ENCODE data around the gene RANBP17.
A peak's percentile ranks its signal among the peaks of the same experiment; 100 is the strongest.

Gene RANBP17

GRCh38 chr5:171309276-171310211 lies 447.7 kb downstream of the RANBP17 start:
- TF ChIP-seq, protein P1, sequence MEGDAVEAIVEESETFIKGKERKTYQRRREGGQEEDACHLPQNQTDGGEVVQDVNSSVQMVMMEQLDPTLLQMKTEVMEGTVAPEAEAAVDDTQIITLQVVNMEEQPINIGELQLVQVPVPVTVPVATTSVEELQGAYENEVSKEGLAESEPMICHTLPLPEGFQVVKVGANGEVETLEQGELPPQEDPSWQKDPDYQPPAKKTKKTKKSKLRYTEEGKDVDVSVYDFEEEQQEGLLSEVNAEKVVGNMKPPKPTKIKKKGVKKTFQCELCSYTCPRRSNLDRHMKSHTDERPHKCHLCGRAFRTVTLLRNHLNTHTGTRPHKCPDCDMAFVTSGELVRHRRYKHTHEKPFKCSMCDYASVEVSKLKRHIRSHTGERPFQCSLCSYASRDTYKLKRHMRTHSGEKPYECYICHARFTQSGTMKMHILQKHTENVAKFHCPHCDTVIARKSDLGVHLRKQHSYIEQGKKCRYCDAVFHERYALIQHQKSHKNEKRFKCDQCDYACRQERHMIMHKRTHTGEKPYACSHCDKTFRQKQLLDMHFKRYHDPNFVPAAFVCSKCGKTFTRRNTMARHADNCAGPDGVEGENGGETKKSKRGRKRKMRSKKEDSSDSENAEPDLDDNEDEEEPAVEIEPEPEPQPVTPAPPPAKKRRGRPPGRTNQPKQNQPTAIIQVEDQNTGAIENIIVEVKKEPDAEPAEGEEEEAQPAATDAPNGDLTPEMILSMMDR (IDR thresholded peaks at IDR 0.05) = no peak
- Mint-ChIP-seq H3K4me3 (no peak overlapping the region), H3K9me3 (no peaks in the 10 kb centered on the region), H3K36me3 (ENCODE audit: low read depth) (no peaks in the 10 kb centered on the region), H3K27me3 (ENCODE audit: low read depth, poor library complexity) (peaks cover 98% of the 10 kb centered on the region), H3K27ac (no peak overlapping the region), H3K4me1 (peaks cover 18% of the 10 kb centered on the region)
- DNase-seq = peak; percentile 39

GRCh38 chr5:171310212-171310818 lies 448.5 kb downstream of the RANBP17 start:
- Mint-ChIP-seq H3K4me3 (peak overlapping the region; percentile 61), H3K4me1 (peaks cover 18% of the 10 kb centered on the region), H3K27ac (no peak overlapping the region), H3K9me3 (no peaks in the 10 kb centered on the region), H3K36me3 (ENCODE audit: low read depth) (no peaks in the 10 kb centered on the region), H3K27me3 (ENCODE audit: low read depth, poor library complexity) (peaks cover 98% of the 10 kb centered on the region)
- TF ChIP-seq, protein P1 (IDR thresholded peaks at IDR 0.05) = peak; percentile 45
- DNase-seq = peak; percentile 42

GRCh38 chr5:171310819-171311321 lies 449.1 kb downstream of the RANBP17 start:
- Mint-ChIP-seq H3K9me3 (no peaks in the 10 kb centered on the region), H3K27ac (no peak overlapping the region), H3K36me3 (ENCODE audit: low read depth) (no peaks in the 10 kb centered on the region), H3K4me1 (peaks cover 18% of the 10 kb centered on the region), H3K4me3 (peak overlapping the region; percentile 61), H3K27me3 (ENCODE audit: low read depth, poor library complexity) (peaks cover 98% of the 10 kb centered on the region)
- TF ChIP-seq, protein P1 (IDR thresholded peaks at IDR 0.05) = no peak
- DNase-seq = peak; percentile 29

GRCh38 chr5:171311322-171312077 lies 449.7 kb downstream of the RANBP17 start:
- TF ChIP-seq, protein P1 (IDR thresholded peaks at IDR 0.05) = no peak
- peak; percentile 60 for DNase-seq
- H3K4me1 Mint-ChIP-seq = peaks cover 18% of the 10 kb centered on the region
- no peak overlapping the region for H3K4me3 Mint-ChIP-seq
- H3K27ac Mint-ChIP-seq = no peak overlapping the region
- no peaks in the 10 kb centered on the region for H3K36me3 Mint-ChIP-seq (ENCODE audit: low read depth)
- peaks cover 98% of the 10 kb centered on the region for H3K27me3 Mint-ChIP-seq (ENCODE audit: low read depth, poor library complexity)
- H3K9me3 Mint-ChIP-seq = no peaks in the 10 kb centered on the region

DNA sequence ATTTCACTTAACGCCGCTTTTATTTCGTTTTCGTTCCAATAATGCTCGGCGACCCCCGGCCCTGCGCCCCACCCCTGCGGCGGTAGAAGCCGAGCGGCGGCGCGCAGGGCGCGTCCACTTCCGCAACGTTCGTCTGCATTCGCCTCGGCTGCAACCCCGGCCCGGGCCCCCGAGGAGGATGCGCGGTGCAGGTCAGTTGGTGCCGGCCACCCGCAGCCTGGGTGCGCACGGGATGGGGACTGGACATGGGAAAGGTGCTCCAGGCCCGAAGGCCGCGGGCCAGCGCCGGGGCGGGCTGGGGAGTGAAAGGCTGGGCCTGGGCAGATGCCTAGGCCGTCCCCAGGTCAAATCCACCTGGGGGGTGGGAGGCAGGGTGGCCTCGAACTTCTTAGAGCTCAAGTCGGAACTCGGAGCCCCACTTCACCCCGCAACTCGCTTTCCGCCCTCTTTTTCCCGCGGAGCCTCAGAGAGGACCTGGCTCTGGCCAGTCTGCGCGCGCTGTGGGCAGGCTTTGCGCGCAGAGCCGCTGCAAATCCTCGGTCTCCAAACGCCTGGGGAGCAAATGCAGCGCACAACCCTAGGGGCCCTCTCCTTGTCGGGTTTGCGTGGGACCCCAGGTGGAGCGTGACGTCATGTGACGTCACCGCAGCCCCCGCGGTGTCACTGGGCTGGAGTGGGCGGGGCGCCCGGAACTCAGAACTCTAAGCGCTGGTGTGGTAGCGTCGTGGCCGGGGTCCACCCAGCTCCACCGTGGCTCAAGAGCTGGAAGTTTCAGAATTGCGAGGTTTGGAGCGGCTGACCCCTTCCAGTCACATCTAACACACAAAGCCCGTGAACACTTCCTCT lies 450.5 kb downstream of the RANBP17 start:
- peak overlapping the region; percentile 67 for H3K4me3 Mint-ChIP-seq
- peak; percentile 52 for DNase-seq
- TF ChIP-seq, protein P1 (IDR thresholded peaks at IDR 0.05) = no peak

More for the DNA sequence above, 450.5 kb downstream of the RANBP17 start:
- Mint-ChIP-seq H3K27ac (no peak overlapping the region), H3K9me3 (no peaks in the 10 kb centered on the region), H3K4me1 (peaks cover 18% of the 10 kb centered on the region), H3K27me3 (ENCODE audit: low read depth, poor library complexity) (peaks cover 98% of the 10 kb centered on the region), H3K36me3 (ENCODE audit: low read depth) (no peaks in the 10 kb centered on the region)

Data from nephron progenitor cell (in vitro differentiated cells).